Upper lobe of right lung (tissue), 1 donor: ENCODE measurements around the gene PSME1. TPM values are rescaled to one million over a fixed set of nuclear protein-coding genes. Genes with fewer than 3 reads are reported as not detected.
A peak's percentile ranks its signal among the peaks of the same experiment; 100 is the strongest.

Experiments
- ATAC-seq: fragments of 200-7000 bp; cut with Tn5 transposase; one replicate; pipeline ENCODE4 v1.9.1; 2020; ENCODE audit warnings: mild to moderate bottlenecking, moderate library complexity
- DNase-seq: peaks from one replicate; pipeline ENCODE4 v3.0.0-alpha.2; 2020
- H3K27ac ChIP-seq: fragments of 200-600 bp; one replicate; pipeline ENCODE4 v1.8.0; 2022
- H3K27me3 ChIP-seq: fragments of 200-600 bp; one replicate; pipeline ENCODE4 v1.8.0; 2022; ENCODE audit warnings: mild to moderate bottlenecking
- H3K36me3 ChIP-seq: fragments of 200-600 bp; one replicate; pipeline ENCODE4 v1.8.0; 2022
- H3K4me1 ChIP-seq: fragments of 200-600 bp; one replicate; pipeline ENCODE4 v1.8.0; 2022
- H3K4me3 ChIP-seq: fragments of 200-600 bp; one replicate; pipeline ENCODE4 v1.8.0; 2022; ENCODE audit warnings: mild to moderate bottlenecking
- H3K9me3 ChIP-seq: fragments of 200-600 bp; one replicate; pipeline ENCODE4 v1.8.0; 2022
- intact Hi-C: fragments of 100-400 bp; cut with DNase I; formaldehyde crosslinking; loops from one replicate; pipeline ENCODE4 v1.11.0; 2022
- total RNA-seq: library from RNA; stranded (reverse); fragmentation: NEBNext Ultra II Directional; extraction: Animal tissue kit (Norgen Biotek cat#: 25700); gene quantifications from one replicate; pipeline ENCODE4 v1.2.1, GENCODE V29; 2021
- TF ChIP-seq, protein P1 (sequence below): fragments of 200-600 bp; IDR thresholded peaks from one replicate; pipeline ENCODE4 v1.8.0; 2022; ENCODE audit warnings: antibody characterized with exemption
- donor health status: DM: no; HTN: yes; CAD: no; lungs with severe emphysema.

Gene PSME1
- total RNA-seq, 1 donor from 2014 or later, result 171 TPM

DNA sequence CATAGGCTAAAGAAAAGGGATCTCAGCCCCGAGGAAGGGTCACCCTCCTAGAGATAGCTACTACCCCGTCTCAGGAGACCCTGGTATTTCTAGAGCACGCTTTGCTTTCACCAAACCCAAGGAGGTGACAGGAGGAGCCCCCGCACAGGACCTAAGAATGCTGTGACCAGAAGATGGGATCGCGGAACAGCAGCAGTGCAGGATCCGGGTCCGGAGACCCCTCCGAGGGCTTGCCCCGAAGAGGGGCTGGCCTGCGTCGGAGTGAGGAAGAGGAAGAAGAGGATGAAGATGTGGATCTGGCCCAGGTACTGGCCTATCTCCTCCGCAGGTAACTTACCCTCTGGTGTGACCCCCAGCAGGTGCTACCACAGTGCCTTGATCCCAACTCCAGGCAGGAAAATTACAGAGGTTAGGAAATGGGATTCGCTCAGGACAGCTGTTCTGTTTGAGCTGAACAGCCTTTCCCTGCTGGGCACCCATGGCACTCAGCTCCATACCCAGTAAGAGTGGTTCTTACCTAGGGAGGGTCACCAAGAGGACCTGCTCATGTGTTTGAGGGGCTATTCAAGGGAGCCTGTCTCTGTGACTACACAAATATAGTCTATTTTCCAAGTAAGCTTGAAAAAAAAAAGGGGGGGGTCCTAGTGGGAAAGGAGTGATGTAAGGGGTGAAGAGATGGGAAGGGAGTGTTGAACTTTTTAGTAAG lies 20.4 kb upstream of the PSME1 start:
- Histone ChIP-seq H3K4me3 (peak overlapping the region; percentile 73), H3K27ac (peak overlapping the region; percentile 99), H3K36me3 (peaks cover 41% of the 10 kb centered on the region), H3K27me3 (no peaks in the 10 kb centered on the region), H3K4me1 (peaks cover 15% of the 10 kb centered on the region), H3K9me3 (no peaks in the 10 kb centered on the region)
- intact Hi-C loops, result no loop called here
- ATAC-seq (no peak), DNase-seq (no peak)
- TF ChIP-seq, protein P1, sequence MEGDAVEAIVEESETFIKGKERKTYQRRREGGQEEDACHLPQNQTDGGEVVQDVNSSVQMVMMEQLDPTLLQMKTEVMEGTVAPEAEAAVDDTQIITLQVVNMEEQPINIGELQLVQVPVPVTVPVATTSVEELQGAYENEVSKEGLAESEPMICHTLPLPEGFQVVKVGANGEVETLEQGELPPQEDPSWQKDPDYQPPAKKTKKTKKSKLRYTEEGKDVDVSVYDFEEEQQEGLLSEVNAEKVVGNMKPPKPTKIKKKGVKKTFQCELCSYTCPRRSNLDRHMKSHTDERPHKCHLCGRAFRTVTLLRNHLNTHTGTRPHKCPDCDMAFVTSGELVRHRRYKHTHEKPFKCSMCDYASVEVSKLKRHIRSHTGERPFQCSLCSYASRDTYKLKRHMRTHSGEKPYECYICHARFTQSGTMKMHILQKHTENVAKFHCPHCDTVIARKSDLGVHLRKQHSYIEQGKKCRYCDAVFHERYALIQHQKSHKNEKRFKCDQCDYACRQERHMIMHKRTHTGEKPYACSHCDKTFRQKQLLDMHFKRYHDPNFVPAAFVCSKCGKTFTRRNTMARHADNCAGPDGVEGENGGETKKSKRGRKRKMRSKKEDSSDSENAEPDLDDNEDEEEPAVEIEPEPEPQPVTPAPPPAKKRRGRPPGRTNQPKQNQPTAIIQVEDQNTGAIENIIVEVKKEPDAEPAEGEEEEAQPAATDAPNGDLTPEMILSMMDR, result no peak

GRCh38 chr14:24116128-24116814 lies 19.7 kb upstream of the PSME1 start:
- Histone ChIP-seq H3K27me3 (no peaks in the 10 kb centered on the region), H3K9me3 (no peaks in the 10 kb centered on the region), H3K36me3 (peaks cover 48% of the 10 kb centered on the region), H3K27ac (no peak overlapping the region), H3K4me3 (peak overlapping the region; percentile 73), H3K4me1 (peaks cover 15% of the 10 kb centered on the region)
- ATAC-seq (no peak), DNase-seq (no peak)
- TF ChIP-seq, protein P1, result no peak
- intact Hi-C loops, result no loop called here

GRCh38 chr14:24117179-24117578 lies 18.8 kb upstream of the PSME1 start:
- H3K4me1 ChIP-seq, result peaks cover 15% of the 10 kb centered on the region
- no peak overlapping the region for H3K4me3 ChIP-seq
- peaks cover 57% of the 10 kb centered on the region for H3K36me3 ChIP-seq
- DNase-seq (no peak), ATAC-seq (no peak)
- no peak overlapping the region for H3K27ac ChIP-seq
- intact Hi-C loops, result no loop called here
- no peaks in the 10 kb centered on the region for H3K27me3 ChIP-seq
- TF ChIP-seq, protein P1, result no peak
- H3K9me3 ChIP-seq, result no peaks in the 10 kb centered on the region

- Histone ChIP-seq H3K27ac (no peak overlapping the region), H3K9me3 (no peaks in the 10 kb centered on the region), H3K36me3 (peaks cover 79% of the 10 kb centered on the region), H3K4me3 (no peak overlapping the region), H3K4me1 (peaks cover 15% of the 10 kb centered on the region), H3K27me3 (no peaks in the 10 kb centered on the region)
- TF ChIP-seq, protein P1, result no peak
- intact Hi-C loops, result no loop called here
- ATAC-seq, result no peak
- no peak for DNase-seq
Observed at GRCh38 chr14:24119691-24120090, 16.3 kb upstream of the PSME1 start.

- intact Hi-C loops, result no loop called here
- H3K4me1 ChIP-seq, result peaks cover 6% of the 10 kb centered on the region
- H3K27me3 ChIP-seq, result no peaks in the 10 kb centered on the region
- peaks cover 79% of the 10 kb centered on the region for H3K36me3 ChIP-seq
- TF ChIP-seq, protein P1, result no peak
- no peak overlapping the region for H3K27ac ChIP-seq
- H3K9me3 ChIP-seq, result no peaks in the 10 kb centered on the region
- no peak overlapping the region for H3K4me3 ChIP-seq
- ATAC-seq (no peak), DNase-seq (no peak)
Observed at GRCh38 chr14:24121210-24121609, 14.8 kb upstream of the PSME1 start.
